Mammary epithelial cell (primary cell): ENCODE data around the gene SLCO3A1.

Experiments
- CTCF ChIP-seq, 2 donors: IDR thresholded peaks in 1 of 2; conservative IDR thresholded peaks in 1 of 2; 2 replicates each; pipeline ENCODE4 v1.5.1; 2011 to 2012; ENCODE audit warnings: inconsistent platforms in 2 of 2, low read length in 2 of 2, mild to moderate bottlenecking in 2 of 2, control low read depth in 1 of 2, low read depth in 1 of 2; ENCODE audit not compliant: insufficient read depth in 1 of 2; ENCODE audit errors: extremely low read depth in 1 of 2
- EZH2 ChIP-seq: IDR thresholded peaks from 2 replicates; pipeline ENCODE4 v1.6.1; 2012; ENCODE audit warnings: low read length, inconsistent platforms, borderline replicate concordance

GRCh38 chr15:92151168-92151567 lies 297.7 kb downstream of the SLCO3A1 start:
- TF ChIP-seq CTCF (conservative IDR thresholded peaks at IDR 0.05 in 1 of 2, IDR thresholded peaks at IDR 0.05 in 1 of 2; ENCODE audit: extremely low read depth in 1 of 2, insufficient read depth in 1 of 2, low read depth in 1 of 2, low read length in 2 of 2) (no peak), EZH2 (no peak)
